SK-N-SH treated with all-trans-retinoic acid at 6 μM for 48 hours (cell line): ENCODE results near the gene PRR7.
A peak's percentile ranks its signal among the peaks of the same experiment; 100 is the strongest.

Experiments
- CSDC2 ChIP-seq: fragments of 250-450 bp; sonication (Bioruptor Pico); IDR thresholded peaks from 2 replicates; pipeline ENCODE4 v1.5.0; 2020; ENCODE audit warnings: mild to moderate bottlenecking, moderate library complexity
- ESRRG ChIP-seq: fragments of 250-450 bp; sonication (Bioruptor Pico); IDR thresholded peaks from 2 replicates; pipeline ENCODE4 v1.6.1; 2021; ENCODE audit warnings: mild to moderate bottlenecking
- OSR1 ChIP-seq: fragments of 250-450 bp; sonication (Bioruptor Pico); IDR thresholded peaks from 2 replicates; pipeline ENCODE4 v1.8.0; 2022; ENCODE audit warnings: moderate library complexity, mild to moderate bottlenecking, inconsistent platforms
- SNAI2 ChIP-seq: fragments of 250-450 bp; sonication (Bioruptor Pico); IDR thresholded peaks from 2 replicates; pipeline ENCODE4 v1.5.0; 2020; ENCODE audit warnings: mild to moderate bottlenecking, moderate library complexity
- TOX ChIP-seq: fragments of 250-450 bp; sonication (Bioruptor Pico); IDR thresholded peaks from 2 replicates; pipeline ENCODE4 v1.8.0; 2021; ENCODE audit warnings: mild to moderate bottlenecking, moderate library complexity, borderline replicate concordance
- ZFP3 ChIP-seq: fragments of 250-450 bp; sonication (Bioruptor Pico); IDR thresholded peaks from 2 replicates; pipeline ENCODE4 v1.5.0; 2020; ENCODE audit warnings: mild to moderate bottlenecking, moderate library complexity
- ZNF565 ChIP-seq: fragments of 450-650 bp; formaldehyde crosslinking; conservative IDR thresholded peaks from 2 replicates; pipeline ENCODE4 v1.5.0; 2020; ENCODE audit warnings: low read depth, mild to moderate bottlenecking, moderate library complexity
- ZNF70 ChIP-seq: fragments of 450-650 bp; formaldehyde crosslinking; IDR thresholded peaks from 2 replicates; pipeline ENCODE4 v1.5.0; 2020; ENCODE audit warnings: mild to moderate bottlenecking, moderate library complexity
- TF ChIP-seq, protein P1 (sequence below): fragments of 250-450 bp; sonication (Bioruptor Pico); IDR thresholded peaks from 2 replicates; pipeline ENCODE4 v1.5.1; 2021; ENCODE audit warnings: mild to moderate bottlenecking, moderate library complexity
- TF ChIP-seq, protein P2 (sequence below): fragments of 250-450 bp; sonication (Bioruptor Pico); IDR thresholded peaks from 2 replicates; pipeline ENCODE4 v1.8.0; 2020; ENCODE audit warnings: mild to moderate bottlenecking, moderate library complexity, borderline replicate concordance
- TF ChIP-seq, protein P3 (sequence below): fragments of 250-450 bp; sonication (Bioruptor Pico); IDR thresholded peaks from 2 replicates; pipeline ENCODE4 v1.5.1; 2020; ENCODE audit warnings: low read depth, mild to moderate bottlenecking, moderate library complexity
- TF ChIP-seq, protein P4 (sequence below): fragments of 250-450 bp; sonication (Bioruptor Pico); IDR thresholded peaks from 2 replicates; pipeline ENCODE4 v1.8.0; 2021; ENCODE audit warnings: low read depth, mild to moderate bottlenecking, moderate library complexity, borderline replicate concordance

DNA sequence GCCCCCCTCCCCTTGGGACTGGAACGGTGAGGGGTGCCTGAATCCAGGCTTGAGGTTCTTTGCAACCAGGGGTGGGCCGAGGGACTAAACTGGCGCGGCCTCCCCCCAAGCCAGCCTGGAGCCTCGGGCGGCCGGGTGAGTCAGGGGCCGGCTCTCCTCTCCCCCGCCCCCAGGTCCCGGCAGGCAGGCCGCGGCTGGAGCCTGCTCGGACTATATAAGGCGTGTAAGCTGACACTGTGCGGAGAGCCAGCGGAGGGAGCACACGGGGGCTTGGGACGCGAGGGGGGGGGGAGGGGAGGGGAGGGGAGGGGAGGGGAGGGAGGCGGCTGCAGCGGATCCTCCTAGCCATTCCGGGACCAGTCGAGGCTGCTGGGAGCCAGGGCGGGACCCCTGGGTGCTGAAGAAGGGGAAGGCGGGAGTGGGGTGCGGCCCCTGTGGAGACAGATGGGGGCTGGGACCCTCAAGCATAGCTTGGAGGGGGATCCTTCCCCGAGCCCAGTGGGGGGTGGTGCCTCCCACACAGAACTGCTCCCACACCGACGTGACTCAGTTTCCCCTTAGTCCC is 50.2 kb downstream of the PRR7 start:
- TF ChIP-seq, protein P1, sequence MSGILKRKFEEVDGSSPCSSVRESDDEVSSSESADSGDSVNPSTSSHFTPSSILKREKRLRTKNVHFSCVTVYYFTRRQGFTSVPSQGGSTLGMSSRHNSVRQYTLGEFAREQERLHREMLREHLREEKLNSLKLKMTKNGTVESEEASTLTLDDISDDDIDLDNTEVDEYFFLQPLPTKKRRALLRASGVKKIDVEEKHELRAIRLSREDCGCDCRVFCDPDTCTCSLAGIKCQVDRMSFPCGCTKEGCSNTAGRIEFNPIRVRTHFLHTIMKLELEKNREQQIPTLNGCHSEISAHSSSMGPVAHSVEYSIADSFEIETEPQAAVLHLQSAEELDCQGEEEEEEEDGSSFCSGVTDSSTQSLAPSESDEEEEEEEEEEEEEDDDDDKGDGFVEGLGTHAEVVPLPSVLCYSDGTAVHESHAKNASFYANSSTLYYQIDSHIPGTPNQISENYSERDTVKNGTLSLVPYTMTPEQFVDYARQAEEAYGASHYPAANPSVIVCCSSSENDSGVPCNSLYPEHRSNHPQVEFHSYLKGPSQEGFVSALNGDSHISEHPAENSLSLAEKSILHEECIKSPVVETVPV (CRISPR knock-in tag), result no peak
- no peak for TF ChIP-seq TOX (CRISPR knock-in tag)
- no peak for TF ChIP-seq SNAI2 (CRISPR knock-in tag)
- TF ChIP-seq ZNF70, result no peak
- TF ChIP-seq, protein P2, sequence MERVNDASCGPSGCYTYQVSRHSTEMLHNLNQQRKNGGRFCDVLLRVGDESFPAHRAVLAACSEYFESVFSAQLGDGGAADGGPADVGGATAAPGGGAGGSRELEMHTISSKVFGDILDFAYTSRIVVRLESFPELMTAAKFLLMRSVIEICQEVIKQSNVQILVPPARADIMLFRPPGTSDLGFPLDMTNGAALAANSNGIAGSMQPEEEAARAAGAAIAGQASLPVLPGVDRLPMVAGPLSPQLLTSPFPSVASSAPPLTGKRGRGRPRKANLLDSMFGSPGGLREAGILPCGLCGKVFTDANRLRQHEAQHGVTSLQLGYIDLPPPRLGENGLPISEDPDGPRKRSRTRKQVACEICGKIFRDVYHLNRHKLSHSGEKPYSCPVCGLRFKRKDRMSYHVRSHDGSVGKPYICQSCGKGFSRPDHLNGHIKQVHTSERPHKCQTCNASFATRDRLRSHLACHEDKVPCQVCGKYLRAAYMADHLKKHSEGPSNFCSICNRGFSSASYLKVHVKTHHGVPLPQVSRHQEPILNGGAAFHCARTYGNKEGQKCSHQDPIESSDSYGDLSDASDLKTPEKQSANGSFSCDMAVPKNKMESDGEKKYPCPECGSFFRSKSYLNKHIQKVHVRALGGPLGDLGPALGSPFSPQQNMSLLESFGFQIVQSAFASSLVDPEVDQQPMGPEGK (CRISPR knock-in tag), result peak; percentile 34; the same call in 1 of the 2 replicates
- no peak for TF ChIP-seq OSR1 (CRISPR knock-in tag)
- TF ChIP-seq, protein P3, sequence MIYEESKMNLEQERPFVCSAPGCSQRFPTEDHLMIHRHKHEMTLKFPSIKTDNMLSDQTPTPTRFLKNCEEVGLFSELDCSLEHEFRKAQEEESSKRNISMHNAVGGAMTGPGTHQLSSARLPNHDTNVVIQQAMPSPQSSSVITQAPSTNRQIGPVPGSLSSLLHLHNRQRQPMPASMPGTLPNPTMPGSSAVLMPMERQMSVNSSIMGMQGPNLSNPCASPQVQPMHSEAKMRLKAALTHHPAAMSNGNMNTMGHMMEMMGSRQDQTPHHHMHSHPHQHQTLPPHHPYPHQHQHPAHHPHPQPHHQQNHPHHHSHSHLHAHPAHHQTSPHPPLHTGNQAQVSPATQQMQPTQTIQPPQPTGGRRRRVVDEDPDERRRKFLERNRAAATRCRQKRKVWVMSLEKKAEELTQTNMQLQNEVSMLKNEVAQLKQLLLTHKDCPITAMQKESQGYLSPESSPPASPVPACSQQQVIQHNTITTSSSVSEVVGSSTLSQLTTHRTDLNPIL, result no peak
- TF ChIP-seq ZFP3 (CRISPR knock-in tag), result no peak
- no peak for TF ChIP-seq ZNF565 (CRISPR knock-in tag)
- TF ChIP-seq, protein P4, sequence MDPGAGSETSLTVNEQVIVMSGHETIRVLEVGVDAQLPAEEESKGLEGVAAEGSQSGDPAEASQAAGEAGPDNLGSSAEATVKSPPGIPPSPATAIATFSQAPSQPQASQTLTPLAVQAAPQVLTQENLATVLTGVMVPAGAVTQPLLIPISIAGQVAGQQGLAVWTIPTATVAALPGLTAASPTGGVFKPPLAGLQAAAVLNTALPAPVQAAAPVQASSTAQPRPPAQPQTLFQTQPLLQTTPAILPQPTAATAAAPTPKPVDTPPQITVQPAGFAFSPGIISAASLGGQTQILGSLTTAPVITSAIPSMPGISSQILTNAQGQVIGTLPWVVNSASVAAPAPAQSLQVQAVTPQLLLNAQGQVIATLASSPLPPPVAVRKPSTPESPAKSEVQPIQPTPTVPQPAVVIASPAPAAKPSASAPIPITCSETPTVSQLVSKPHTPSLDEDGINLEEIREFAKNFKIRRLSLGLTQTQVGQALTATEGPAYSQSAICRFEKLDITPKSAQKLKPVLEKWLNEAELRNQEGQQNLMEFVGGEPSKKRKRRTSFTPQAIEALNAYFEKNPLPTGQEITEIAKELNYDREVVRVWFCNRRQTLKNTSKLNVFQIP (CRISPR knock-in tag), result no peak
- no peak for TF ChIP-seq CSDC2 (CRISPR knock-in tag)
- no peak for TF ChIP-seq ESRRG
